ENCODE results near the gene CCDC187. TPM values are rescaled to one million over a fixed set of nuclear protein-coding genes. Genes with fewer than 3 reads are reported as not detected.
A peak's percentile ranks its signal among the peaks of the same experiment; 100 is the strongest.
"Not testable (repeated sequence)": the region's sequence is repeated elsewhere in the genome, so short reads cannot be mapped to it uniquely, and the experiment has no call there.

Gene CCDC187
- total RNA-seq, 1 experiment from 2014 or later, result 0.11 TPM

DNA sequence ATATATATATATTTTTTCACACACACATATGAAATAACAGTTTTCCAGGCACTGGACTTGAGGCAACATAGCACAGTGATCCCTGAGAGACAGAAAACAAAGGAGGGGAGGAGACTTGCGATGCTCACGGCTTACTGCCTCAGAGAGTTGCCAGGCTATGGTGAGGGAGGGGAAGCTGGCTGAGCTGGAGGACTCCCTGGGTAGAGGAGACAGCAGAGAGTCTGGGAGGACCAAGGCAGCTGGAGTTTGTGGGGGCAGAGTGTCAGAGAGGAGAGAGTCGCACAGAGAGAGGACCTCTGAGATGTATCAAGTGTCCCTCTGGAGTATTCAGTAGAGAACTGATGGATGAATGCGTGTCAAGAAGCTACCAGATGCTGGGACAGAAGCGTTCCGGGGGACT lies 35.2 kb downstream of the CCDC187 start:
- Mint-ChIP-seq H3K9me3 (ENCODE audit: unreplicated experiment) (peaks cover 11% of the 10 kb centered on the region), H3K4me1 (ENCODE audit: low read depth, unreplicated experiment) (no peaks in the 10 kb centered on the region), H3K4me3 (ENCODE audit: unreplicated experiment) (no peak overlapping the region), H3K36me3 (ENCODE audit: insufficient read depth, unreplicated experiment) (peaks cover 7% of the 10 kb centered on the region), H3K27ac (ENCODE audit: unreplicated experiment) (no peak overlapping the region), H3K27me3 (ENCODE audit: insufficient read depth, unreplicated experiment) (peaks cover 15% of the 10 kb centered on the region)
- no peaks in the 10 kb centered on the region for H3K36me3 ChIP-seq (ENCODE audit: control insufficient read depth, insufficient read depth, low read length)
- intact Hi-C loops (cut with micrococcal nuclease; ENCODE audit: unreplicated experiment), result no loop called here
- BruUV-seq (replicated peaks), result no TSS peak
- TF ChIP-seq CTCF (IDR thresholded peaks at IDR 0.05; ENCODE audit: insufficient read depth in 1 of 2, low read depth in 1 of 2, low read length in 1 of 2, severe bottlenecking in 1 of 2, unreplicated experiment in 1 of 2), result no peak
- H3K4me1 ChIP-seq, result peaks cover 7% of the 10 kb centered on the region; the same call in 1 of the 2 replicates
- ChIA-PET CTCF (interaction anchor here (0.6 to 1.4 kb wide), 3 partner anchors 9 to 136 kb away, joined by 3 to 4 read pairs (median 3); no protein-coding TSS in a partner anchor), POLR2A (no interaction called here)
- no peaks in the 10 kb centered on the region for H3K9me3 ChIP-seq
- H3K27me3 ChIP-seq (replicated peaks; ENCODE audit: control insufficient read depth, insufficient read depth, low read length), result no peaks in the 10 kb centered on the region
- no peak overlapping the region for H3K4me3 ChIP-seq (ENCODE audit: low read depth, low read length)
- DNase-seq, result no peak

- H3K27ac Mint-ChIP-seq (ENCODE audit: unreplicated experiment), result peak overlapping the region; percentile 55
- no peaks in the 10 kb centered on the region for H3K9me3 ChIP-seq
- intact Hi-C loops (cut with micrococcal nuclease; ENCODE audit: unreplicated experiment), result no loop called here
- peaks cover 14% of the 10 kb centered on the region for H3K27me3 Mint-ChIP-seq (ENCODE audit: insufficient read depth, unreplicated experiment)
- CTCF ChIA-PET, result interaction anchor here (1.0 to 1.4 kb wide), 2 partner anchors 9 to 135 kb away, joined by 3 to 4 read pairs; no protein-coding TSS in a partner anchor
- BruUV-seq (replicated peaks), result no TSS peak
- no peaks in the 10 kb centered on the region for H3K27me3 ChIP-seq (replicated peaks; ENCODE audit: control insufficient read depth, insufficient read depth, low read length)
- H3K4me1 Mint-ChIP-seq (ENCODE audit: low read depth, unreplicated experiment), result no peaks in the 10 kb centered on the region
- POLR2A ChIA-PET, result no interaction called here
- H3K36me3 Mint-ChIP-seq (ENCODE audit: insufficient read depth, unreplicated experiment), result peaks cover 7% of the 10 kb centered on the region
- no peaks in the 10 kb centered on the region for H3K36me3 ChIP-seq (ENCODE audit: control insufficient read depth, insufficient read depth, low read length)
- H3K4me3 ChIP-seq (ENCODE audit: low read depth, low read length), result no peak overlapping the region
- H3K4me1 ChIP-seq, result peaks cover 7% of the 10 kb centered on the region; the same call in 1 of the 2 replicates
- H3K4me3 Mint-ChIP-seq (ENCODE audit: unreplicated experiment), result no peak overlapping the region
- no peak for DNase-seq
- peak in 1 of 2 experiments; percentile 33 for TF ChIP-seq CTCF (IDR thresholded peaks at IDR 0.05; ENCODE audit: insufficient read depth in 1 of 2, low read depth in 1 of 2, low read length in 1 of 2, severe bottlenecking in 1 of 2, unreplicated experiment in 1 of 2)
- peaks cover 11% of the 10 kb centered on the region for H3K9me3 Mint-ChIP-seq (ENCODE audit: unreplicated experiment)
Measured at GRCh38 chr9:136268318-136268717, 35.6 kb downstream of the CCDC187 start.

GRCh38 chr9:136267261-136268111 lies 36.4 kb downstream of the CCDC187 start:
- Histone ChIP-seq H3K36me3 (ENCODE audit: control insufficient read depth, insufficient read depth, low read length) (no peaks in the 10 kb centered on the region), H3K4me3 (ENCODE audit: low read depth, low read length) (peak overlapping the region; percentile 35), H3K9me3 (no peaks in the 10 kb centered on the region), H3K27me3 (replicated peaks; ENCODE audit: control insufficient read depth, insufficient read depth, low read length) (no peaks in the 10 kb centered on the region), H3K4me1 (peaks cover 7% of the 10 kb centered on the region; the same call in 1 of the 2 replicates)
- H3K9me3 Mint-ChIP-seq (ENCODE audit: unreplicated experiment), result peaks cover 11% of the 10 kb centered on the region
- intact Hi-C loops (cut with micrococcal nuclease; ENCODE audit: unreplicated experiment), result no loop called here
- peak overlapping the region; percentile 64 for H3K4me3 Mint-ChIP-seq (ENCODE audit: unreplicated experiment)
- BruUV-seq (replicated peaks), result no TSS peak
- peaks cover 7% of the 10 kb centered on the region for H3K36me3 Mint-ChIP-seq (ENCODE audit: insufficient read depth, unreplicated experiment)
- peak overlapping the region; percentile 55 for H3K27ac Mint-ChIP-seq (ENCODE audit: unreplicated experiment)
- ChIA-PET CTCF (interaction anchor here (0.6 to 1.1 kb wide), 5 partner anchors 8 to 148 kb away, joined by 3 to 8 read pairs (median 5); no protein-coding TSS in a partner anchor), POLR2A (interaction anchor here (0.6 kb wide), 1 partner anchor 141 kb away, joined by 3 read pairs; no protein-coding TSS in a partner anchor)
- peaks cover 9% of the 10 kb centered on the region for H3K27me3 Mint-ChIP-seq (ENCODE audit: insufficient read depth, unreplicated experiment)
- H3K4me1 Mint-ChIP-seq (ENCODE audit: low read depth, unreplicated experiment), result no peaks in the 10 kb centered on the region
- peak; percentile 78 to 80 for DNase-seq
- TF ChIP-seq CTCF (IDR thresholded peaks at IDR 0.05; ENCODE audit: insufficient read depth in 1 of 2, low read depth in 1 of 2, low read length in 1 of 2, severe bottlenecking in 1 of 2, unreplicated experiment in 1 of 2), result peak in 1 of 2 experiments; percentile 37

DNA sequence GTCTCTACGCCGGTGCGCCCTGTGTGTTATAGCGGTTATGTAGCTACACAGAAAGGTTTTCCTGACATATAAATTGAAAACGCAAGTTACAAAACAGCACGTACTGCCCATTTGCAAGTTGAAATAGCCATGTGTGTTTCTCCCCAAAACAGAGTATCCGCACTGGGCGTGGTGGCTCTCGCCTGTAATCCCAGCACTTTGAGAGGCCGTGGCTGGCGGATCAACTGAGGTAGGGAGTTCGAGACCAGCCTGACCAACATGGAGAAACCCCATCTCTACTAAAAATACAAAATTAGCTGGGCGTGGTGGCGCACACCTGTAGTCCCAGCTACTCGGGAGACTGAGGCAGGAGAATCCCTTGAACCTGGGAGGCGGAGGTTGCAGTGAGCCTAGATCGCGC lies 37.3 kb downstream of the CCDC187 start:
- intact Hi-C loops (cut with micrococcal nuclease; ENCODE audit: unreplicated experiment); H3K4me1 ChIP-seq; H3K4me1 Mint-ChIP-seq (ENCODE audit: low read depth, unreplicated experiment); H3K36me3 Mint-ChIP-seq (ENCODE audit: insufficient read depth, unreplicated experiment); H3K27me3 ChIP-seq (replicated peaks; ENCODE audit: control insufficient read depth, insufficient read depth, low read length); H3K4me3 ChIP-seq (ENCODE audit: low read depth, low read length); DNase-seq; H3K36me3 ChIP-seq (ENCODE audit: control insufficient read depth, insufficient read depth, low read length); H3K27me3 Mint-ChIP-seq (ENCODE audit: insufficient read depth, unreplicated experiment); BruUV-seq (replicated peaks); H3K9me3 ChIP-seq: not testable (repeated sequence)
- CTCF ChIA-PET, result interaction anchor here (0.6 to 1.1 kb wide), 4 partner anchors 9 to 147 kb away, joined by 3 to 8 read pairs (median 6); no protein-coding TSS in a partner anchor
- H3K4me3 Mint-ChIP-seq (ENCODE audit: unreplicated experiment), result peak overlapping the region; percentile 64
- H3K9me3 Mint-ChIP-seq (ENCODE audit: unreplicated experiment), result peaks cover 11% of the 10 kb centered on the region
- POLR2A ChIA-PET, result interaction anchor here (0.6 kb wide), 1 partner anchor 142 kb away, joined by 3 read pairs; no protein-coding TSS in a partner anchor
- peak overlapping the region; percentile 55 for H3K27ac Mint-ChIP-seq (ENCODE audit: unreplicated experiment)
